Ishikawa (cell line): ENCODE results near the gene MZT2B.

Experiments used
- RAD21 ChIP-seq: IDR thresholded peaks from 2 replicates; pipeline ENCODE4 v1.6.1; 2012; ENCODE audit warnings: low read depth
- TAF1 ChIP-seq: IDR thresholded peaks from 2 replicates; pipeline ENCODE4 v1.6.1; 2012; ENCODE audit warnings: low read depth, mild to moderate bottlenecking
- TCF12 ChIP-seq: IDR thresholded peaks from 2 replicates; pipeline ENCODE4 v1.6.1; 2012; ENCODE audit warnings: low read depth

DNA sequence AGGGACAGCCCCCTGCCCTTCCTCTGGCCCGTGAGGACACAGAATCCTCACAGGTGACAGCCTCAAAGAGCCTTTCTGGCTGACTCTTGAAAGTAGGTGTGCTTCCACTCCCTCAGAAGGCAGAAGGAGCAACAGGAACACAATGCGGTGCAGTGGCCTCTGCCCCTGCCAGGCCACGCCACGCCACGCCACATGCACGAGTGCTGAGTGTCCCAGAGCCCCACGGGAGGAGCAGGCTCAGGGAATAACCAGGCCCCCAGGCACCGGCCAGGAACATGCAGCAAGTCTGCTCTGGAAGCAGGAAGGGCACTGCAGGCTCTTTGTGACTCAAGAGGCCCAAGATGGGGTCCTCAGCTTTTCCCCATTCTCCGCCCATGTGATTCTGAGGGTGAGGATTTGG lies 19.1 kb upstream of the MZT2B start:
- TF ChIP-seq RAD21 = no peak
- no peak for TF ChIP-seq TAF1
- TF ChIP-seq TCF12 = no peak
